ENCODE measurements around the gene GTF2A1. TPM values are rescaled to one million over a fixed set of nuclear protein-coding genes. Genes with fewer than 3 reads are reported as not detected.
A peak's percentile ranks its signal among the peaks of the same experiment; 100 is the strongest.

Gene GTF2A1
- total RNA-seq, 1 donor from 2014 or later = 20.8 TPM

DNA sequence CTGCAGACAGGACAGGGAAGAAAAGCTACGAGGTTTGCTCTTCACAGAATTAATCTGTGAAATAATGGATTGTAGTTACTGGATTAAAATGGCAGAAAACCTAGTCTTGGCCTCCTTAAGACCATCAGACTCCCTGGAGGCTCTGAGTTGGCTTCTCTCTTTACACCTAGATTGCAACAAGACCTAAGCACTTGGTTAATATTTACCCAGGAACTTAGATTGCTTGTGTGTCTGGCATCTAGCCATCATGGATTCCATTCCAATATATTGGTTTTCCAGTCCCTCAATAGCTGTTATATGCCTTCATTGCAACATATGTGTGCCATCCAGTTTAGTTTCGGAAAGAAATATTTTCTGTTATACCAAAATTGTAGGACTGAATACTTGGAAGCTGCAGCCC, 1.9 kb upstream of the GTF2A1 start:
- no peak for DNase-seq
- no peaks in the 10 kb centered on the region for H3K27me3 ChIP-seq (ENCODE audit: low read depth)
- no peaks in the 10 kb centered on the region for H3K36me3 ChIP-seq
- intact Hi-C loops (cut with micrococcal nuclease) = no loop called here
- H3K4me3 ChIP-seq = no peak overlapping the region
- H3K9me3 ChIP-seq (replicated peaks) = no peaks in the 10 kb centered on the region
- no peak overlapping the region for H3K27ac ChIP-seq (replicated peaks)
- TF ChIP-seq, protein P1, sequence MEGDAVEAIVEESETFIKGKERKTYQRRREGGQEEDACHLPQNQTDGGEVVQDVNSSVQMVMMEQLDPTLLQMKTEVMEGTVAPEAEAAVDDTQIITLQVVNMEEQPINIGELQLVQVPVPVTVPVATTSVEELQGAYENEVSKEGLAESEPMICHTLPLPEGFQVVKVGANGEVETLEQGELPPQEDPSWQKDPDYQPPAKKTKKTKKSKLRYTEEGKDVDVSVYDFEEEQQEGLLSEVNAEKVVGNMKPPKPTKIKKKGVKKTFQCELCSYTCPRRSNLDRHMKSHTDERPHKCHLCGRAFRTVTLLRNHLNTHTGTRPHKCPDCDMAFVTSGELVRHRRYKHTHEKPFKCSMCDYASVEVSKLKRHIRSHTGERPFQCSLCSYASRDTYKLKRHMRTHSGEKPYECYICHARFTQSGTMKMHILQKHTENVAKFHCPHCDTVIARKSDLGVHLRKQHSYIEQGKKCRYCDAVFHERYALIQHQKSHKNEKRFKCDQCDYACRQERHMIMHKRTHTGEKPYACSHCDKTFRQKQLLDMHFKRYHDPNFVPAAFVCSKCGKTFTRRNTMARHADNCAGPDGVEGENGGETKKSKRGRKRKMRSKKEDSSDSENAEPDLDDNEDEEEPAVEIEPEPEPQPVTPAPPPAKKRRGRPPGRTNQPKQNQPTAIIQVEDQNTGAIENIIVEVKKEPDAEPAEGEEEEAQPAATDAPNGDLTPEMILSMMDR (IDR thresholded peaks at IDR 0.05; ENCODE audit: borderline replicate concordance) = no peak
- H3K4me1 ChIP-seq = peaks cover 23% of the 10 kb centered on the region

DNA sequence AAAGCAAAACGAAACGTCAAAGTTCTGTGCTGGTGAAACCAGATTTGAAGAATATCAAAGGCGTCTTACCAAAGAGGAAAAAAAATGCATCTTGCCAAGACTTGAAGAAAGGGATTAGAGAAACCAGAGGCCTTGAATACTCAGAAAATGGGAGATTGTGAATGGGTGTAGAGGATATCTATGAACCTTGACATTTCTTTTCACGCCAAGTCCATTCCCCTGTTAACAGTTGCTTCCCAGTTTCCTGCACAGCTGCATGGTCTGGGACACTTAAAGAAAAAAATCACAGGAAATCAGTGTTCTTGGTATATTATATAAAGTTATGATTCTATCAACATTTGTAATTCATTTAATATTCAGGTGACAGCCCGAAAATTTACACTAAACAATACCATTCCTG, 1.4 kb upstream of the GTF2A1 start:
- intact Hi-C loops (cut with micrococcal nuclease) = no loop called here
- H3K4me1 ChIP-seq = peaks cover 28% of the 10 kb centered on the region
- TF ChIP-seq, protein P1 (IDR thresholded peaks at IDR 0.05; ENCODE audit: borderline replicate concordance) = no peak
- no peak for DNase-seq
- H3K36me3 ChIP-seq = no peaks in the 10 kb centered on the region
- H3K27me3 ChIP-seq (ENCODE audit: low read depth) = no peaks in the 10 kb centered on the region
- peak overlapping the region; percentile 80 for H3K4me3 ChIP-seq
- H3K27ac ChIP-seq (replicated peaks) = peak overlapping the region; percentile 96
- H3K9me3 ChIP-seq (replicated peaks) = no peaks in the 10 kb centered on the region

DNA sequence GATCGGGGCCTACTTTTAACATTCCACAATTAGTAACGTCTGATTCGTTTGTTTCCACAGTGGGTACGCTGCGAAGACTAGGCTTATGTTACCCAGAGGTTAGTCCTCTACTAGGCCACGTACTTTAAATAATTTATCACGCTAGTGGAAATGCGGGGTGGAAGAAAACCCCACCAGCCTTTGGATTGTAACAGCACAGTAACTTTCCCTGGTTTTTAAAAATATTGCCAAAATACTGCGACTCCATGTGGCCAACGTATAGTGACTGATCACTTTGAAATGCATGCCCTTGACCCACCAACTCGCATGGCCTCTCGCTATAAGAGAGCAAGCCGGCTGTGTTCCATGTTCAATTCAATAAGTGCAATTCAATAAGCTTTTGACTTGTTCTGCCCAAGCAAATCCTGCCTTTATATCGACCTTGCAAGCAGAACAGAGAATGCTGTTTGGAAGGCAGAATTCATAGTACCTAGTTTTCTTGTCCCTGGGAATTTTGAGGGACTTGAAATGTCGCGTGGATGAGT, 882 bp upstream of the GTF2A1 start:
- Histone ChIP-seq H3K27ac (replicated peaks) (peak overlapping the region; percentile 96), H3K9me3 (replicated peaks) (no peaks in the 10 kb centered on the region), H3K36me3 (no peaks in the 10 kb centered on the region), H3K4me3 (peak overlapping the region; percentile 80), H3K4me1 (peaks cover 33% of the 10 kb centered on the region), H3K27me3 (ENCODE audit: low read depth) (no peaks in the 10 kb centered on the region)
- DNase-seq = no peak
- TF ChIP-seq, protein P1 (IDR thresholded peaks at IDR 0.05; ENCODE audit: borderline replicate concordance) = no peak
- intact Hi-C loops (cut with micrococcal nuclease) = no loop called here

DNA sequence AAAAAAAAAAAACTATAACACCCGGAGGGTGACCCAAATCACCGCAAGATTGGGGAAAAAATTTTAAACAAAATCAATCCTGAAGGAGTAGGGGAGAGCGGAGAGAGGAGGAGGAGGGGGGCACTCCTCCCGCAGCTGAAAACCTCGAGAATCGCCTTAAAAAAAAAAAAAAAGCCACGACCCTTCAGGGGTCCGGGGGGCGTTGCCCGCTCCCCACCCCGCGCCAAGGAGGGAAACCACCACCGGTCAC, 254 bp downstream of the GTF2A1 start:
- peaks cover 8% of the 10 kb centered on the region for H3K36me3 ChIP-seq
- no peaks in the 10 kb centered on the region for H3K9me3 ChIP-seq (replicated peaks)
- intact Hi-C loops (cut with micrococcal nuclease) = no loop called here
- H3K4me3 ChIP-seq = peak overlapping the region; percentile 80
- no peak for DNase-seq
- TF ChIP-seq, protein P1 (IDR thresholded peaks at IDR 0.05; ENCODE audit: borderline replicate concordance) = no peak
- peaks cover 36% of the 10 kb centered on the region for H3K4me1 ChIP-seq
- peak overlapping the region; percentile 96 for H3K27ac ChIP-seq (replicated peaks)
- no peaks in the 10 kb centered on the region for H3K27me3 ChIP-seq (ENCODE audit: low read depth)

DNA sequence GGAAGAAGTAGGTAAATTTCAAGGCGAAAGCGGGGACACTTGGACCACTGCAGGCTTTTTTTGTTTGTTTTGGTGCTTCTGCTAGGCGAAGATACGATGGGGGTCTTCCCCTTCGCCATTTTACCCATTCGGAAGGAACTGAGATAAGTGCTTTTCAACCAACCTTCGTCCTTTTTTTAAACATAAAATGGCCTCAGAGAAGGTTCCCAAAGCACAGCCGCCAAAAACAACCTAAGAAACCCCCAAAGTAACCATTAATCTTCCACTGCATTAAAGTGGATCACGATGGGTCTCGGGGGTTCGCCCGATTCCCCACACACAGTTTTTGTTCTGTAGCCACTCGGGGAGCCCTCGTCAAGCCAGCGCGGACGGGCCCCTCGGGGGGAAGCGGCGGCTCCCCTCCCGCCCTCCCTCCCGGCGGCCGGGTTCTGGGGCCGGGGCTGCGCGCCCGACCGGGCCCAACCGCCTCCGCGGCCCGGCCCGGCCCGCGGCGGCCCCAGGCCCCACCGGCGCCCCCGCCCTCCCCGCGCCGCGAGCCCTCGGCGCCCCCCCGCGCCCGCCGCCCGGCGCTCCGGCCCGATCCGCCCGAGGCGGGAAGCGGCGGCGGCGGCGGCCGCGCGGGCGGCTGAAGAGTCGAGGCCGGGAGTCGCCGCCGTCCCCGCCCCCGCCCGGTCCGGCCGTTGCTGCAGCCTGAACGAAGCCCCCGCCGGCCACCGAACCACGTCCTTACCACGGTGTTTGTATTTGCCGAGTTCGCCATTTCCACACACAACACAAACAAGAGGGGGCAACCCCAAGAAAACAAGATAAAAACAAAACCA, 790 bp downstream of the GTF2A1 start:
- DNase-seq = peak; percentile 45
- Histone ChIP-seq H3K27me3 (ENCODE audit: low read depth) (no peaks in the 10 kb centered on the region), H3K4me1 (peaks cover 36% of the 10 kb centered on the region), H3K27ac (replicated peaks) (peak overlapping the region; percentile 96), H3K36me3 (peaks cover 14% of the 10 kb centered on the region), H3K9me3 (replicated peaks) (no peaks in the 10 kb centered on the region), H3K4me3 (peak overlapping the region; percentile 80)
- intact Hi-C loops (cut with micrococcal nuclease) = no loop called here
- TF ChIP-seq, protein P1 (IDR thresholded peaks at IDR 0.05; ENCODE audit: borderline replicate concordance) = no peak
